Putamen (tissue), 1 donor: Measurements from ENCODE around the gene TARBP2.
"Not testable (repeated sequence)": the region's sequence is repeated elsewhere in the genome, so short reads cannot be mapped to it uniquely, and the experiment has no call there.

Source experiments
- DNase-seq: peaks from one replicate; pipeline ENCODE4 v3.0.0-alpha.2; 2016; ENCODE audit warnings: low spot score

TARBP2 gene

DNA sequence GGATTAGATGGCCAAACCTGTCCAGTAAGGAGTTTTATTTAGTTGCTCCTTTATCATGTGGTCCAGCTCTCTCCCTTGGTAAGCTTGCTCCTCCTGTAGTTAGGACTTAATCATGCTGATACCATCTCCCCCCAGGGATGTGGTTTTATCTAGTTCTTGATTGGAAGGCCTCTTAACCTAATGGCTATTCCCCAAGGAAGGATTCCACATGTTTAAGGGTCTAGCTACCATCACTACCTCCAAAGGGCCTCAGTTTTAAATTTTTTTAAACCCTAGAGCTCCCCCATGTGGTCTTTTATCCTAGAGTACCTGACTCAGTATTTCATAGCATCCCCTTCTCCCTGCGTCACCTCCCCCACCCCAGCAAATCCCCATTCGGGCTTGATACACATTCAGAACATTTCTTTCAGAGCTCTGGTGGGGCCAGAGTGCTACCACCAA is 24.3 kb upstream of the TARBP2 start:
- DNase-seq: no peak

- no peak for DNase-seq
These were observed 22.2 kb upstream of the TARBP2 start for GRCh38 chr12:53478865-53479264.

GRCh38 chr12:53479331-53479730 is 21.8 kb upstream of the TARBP2 start:
- DNase-seq: no peak

DNA sequence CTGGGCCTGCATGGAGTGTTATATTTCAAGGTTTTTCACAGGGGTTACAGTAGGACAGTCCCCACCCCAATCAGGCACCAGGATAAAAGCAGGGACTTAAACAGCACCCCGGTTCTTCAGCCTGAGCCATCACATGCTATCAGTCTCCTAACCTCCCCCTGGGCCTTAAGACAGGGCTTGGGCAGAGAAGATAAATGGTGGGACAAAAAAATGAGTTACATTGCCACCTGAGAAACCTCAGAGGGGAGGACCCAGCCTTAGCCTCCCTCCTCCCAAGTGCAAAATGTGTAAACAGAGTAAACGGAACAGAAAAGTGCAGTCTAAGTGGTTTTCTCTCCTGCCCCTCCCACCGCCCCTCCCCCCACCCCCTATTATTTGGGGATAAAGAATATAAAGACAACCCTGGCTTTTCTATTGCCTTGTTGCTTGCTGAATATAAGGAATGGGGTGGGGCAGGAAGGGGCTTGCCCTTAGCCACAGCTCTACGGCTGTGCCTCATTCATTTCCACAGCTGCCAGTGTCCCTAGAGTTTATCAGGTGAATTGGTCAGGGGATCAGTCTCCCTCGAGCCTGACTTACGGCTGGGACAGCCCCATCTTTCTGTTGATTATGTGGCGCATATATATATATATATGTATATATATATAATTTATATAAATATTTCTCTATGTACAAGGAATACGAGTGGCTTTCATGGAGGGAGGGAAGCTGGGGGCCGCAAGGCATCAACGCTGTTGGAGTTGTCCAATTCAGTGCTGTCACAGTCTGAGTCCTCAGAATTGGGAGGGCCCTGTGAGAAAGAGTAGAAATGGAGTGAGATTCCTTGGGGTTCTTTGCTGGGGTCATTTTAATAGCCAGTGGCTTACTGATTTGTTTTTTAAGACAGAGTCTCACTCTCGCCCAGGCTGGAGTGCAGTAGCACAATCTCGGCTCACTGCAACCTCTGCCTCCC is 20.3 kb upstream of the TARBP2 start:
- DNase-seq: no peak

DNA sequence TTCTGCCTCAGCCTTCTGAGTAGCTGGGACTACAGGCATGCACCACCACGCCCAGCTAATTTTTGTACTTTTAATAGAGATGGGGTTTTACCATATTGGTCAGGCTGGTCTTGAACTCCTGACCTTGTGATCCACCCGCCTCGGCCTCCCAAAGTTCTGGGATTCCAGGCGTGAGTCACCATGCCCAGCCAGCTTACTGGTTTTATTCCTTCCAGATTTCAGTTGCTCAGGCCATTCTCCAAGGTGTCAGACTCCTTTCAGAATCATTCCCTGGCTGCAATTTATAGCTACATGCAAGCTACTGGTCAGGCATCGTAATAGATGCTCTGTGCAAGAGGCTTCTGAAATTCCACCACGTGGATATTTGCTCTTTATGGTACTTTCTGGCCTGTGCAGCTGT is 19.6 kb upstream of the TARBP2 start:
- DNase-seq: not testable (repeated sequence)

- DNase-seq: no peak
These were observed 19.0 kb upstream of the TARBP2 start for GRCh38 chr12:53481939-53482586.

GRCh38 chr12:53482626-53483168 is 18.4 kb upstream of the TARBP2 start:
- DNase-seq: no peak

DNA sequence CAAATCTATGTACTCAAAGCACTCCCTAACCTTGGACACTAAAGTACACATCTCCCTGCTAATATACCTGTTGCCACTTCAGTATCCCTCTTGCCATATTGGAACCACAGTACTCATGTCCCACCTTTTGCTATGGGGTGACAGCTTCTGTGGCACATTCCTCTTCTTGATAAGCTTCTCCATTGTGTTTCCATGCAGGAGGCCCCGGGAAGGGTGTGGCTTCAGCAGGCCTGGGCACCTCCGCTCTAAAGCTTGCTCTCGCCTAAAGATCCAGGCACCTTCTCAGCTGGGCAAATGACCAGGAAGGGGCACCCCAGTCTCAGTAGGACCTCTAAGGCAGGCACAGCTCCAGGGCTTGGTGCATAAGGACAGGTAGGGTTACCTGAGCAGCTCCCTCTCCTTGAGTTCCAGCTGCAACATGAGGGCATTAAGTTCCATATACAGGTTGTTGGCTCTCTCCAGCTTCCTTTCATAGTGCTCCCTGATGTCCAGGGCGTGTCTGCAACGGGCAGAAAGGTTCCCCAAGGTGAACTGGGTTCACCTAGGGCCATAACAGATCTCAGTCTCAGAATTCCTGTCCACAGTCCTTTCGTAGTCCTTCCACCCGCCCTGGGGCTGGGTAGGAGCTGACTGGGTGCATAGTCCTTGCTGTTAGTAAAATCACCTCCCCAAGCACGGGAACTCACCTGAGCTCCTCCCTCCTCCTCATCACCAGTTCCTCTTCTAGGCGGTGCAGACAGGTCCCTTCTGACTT is 17.7 kb upstream of the TARBP2 start:
- no peak for DNase-seq

DNA sequence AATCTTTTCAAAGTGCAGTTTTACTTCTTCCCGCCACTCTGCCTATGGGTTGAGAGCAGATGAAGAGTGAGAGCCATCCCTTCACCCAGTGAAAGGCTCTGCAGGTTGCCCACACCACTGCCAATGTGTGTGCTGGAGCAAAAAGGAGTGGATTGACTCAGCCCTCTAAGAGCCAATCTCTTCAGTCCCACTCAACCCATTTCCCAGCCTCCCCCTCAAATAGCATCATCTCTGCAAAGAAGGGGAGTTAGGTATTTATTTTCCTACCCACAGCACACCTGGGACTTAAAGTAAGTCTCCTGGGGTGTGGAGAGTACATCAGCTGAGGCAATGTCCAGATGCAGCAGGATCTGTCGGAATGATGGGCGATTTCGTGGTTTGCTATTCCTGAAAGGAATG is 17.1 kb upstream of the TARBP2 start:
- no peak for DNase-seq

DNA sequence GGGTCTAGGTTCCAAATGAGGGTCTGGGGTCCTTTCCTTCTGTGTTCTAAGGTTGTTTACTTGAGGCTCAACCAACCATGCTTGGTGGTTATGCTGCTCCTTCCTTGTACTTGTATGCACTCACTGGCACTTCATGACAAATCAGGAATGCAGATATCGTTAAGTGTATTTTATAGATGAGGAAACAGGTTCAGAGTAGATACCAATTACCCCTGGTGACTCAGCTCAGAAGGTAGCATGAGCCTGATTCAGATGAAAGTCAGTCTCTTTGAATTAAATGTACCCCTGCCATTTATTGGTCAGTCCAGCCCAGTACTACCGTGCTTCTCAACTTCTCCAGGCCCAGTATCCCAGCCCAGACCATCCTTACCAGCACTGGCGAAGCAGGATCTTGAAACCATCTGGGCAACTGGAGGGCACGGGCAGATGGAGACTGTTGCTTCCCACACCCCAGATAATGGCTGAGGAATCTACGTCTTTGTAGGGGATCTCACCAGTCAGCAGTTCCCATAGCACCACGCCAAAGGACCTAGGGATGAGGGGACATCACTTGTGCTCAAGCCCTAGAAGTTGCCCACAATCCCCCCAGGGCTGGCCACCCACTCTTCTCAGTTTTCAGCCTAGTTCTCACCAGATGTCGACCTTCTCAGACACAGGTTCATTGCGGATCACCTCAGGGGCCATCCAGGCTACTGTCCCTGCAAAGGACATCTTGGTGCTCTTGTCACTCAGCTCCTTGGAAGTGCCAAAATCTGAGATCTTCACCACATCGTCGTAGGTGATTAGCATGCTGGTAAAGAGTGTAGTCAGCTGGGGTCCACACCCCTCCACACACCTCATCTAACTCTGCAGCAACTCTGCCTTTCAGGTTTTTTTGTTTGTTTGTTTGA is 16.2 kb upstream of the TARBP2 start:
- DNase-seq: no peak

GRCh38 chr12:53485955-53486735 is 14.9 kb upstream of the TARBP2 start:
- no peak for DNase-seq

- DNase-seq: no peak
These were observed 14.2 kb upstream of the TARBP2 start for GRCh38 chr12:53486736-53487487.

DNA sequence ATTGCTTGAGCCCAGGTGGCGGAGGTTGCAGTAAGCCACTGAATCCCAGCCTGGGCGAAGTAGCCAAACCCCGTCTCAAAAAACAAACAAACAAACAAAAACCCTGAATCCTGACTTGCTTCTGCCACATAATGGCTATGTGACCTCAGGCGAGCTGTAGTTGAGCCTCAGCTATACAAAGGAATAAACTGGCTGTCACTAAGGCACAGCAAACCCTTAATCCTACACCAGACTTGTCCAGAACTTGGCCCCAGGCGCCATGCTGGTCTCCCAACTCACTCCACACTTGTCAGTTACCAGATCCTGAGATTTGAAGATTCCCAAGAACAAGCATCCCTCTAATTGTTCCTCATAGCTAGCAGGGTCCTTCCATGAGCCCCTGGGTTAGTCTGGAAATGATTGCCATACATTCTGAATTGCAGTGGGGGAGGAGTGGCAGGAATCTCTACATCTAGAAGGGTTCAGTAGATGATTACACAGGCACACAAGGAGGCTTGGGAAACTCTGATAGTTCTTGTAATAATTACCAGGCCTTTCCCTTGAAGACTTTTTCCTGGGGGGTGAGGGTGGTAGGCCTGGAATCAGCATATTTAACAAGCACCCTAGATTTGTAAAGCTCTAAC is 11.7 kb upstream of the TARBP2 start:
- no peak for DNase-seq

DNA sequence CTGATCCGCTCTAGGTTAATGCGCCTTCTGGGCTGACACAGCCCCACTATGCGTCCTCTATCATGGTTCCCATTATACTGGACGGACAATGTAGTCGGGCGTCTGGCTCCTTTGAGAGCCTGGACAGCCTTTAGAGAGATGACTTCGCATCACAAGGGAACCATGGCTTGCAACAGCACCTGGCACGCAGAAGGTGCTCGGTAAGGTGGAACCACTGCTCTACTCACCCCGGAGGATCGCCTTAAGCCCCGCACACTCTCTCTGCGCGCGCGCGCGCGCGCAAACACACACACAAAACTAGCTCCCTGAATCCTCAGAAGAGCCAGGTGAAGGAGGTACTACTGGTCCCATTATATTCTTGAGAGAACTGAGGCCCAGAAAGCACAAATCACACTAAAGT is 8.9 kb upstream of the TARBP2 start:
- no peak for DNase-seq

DNA sequence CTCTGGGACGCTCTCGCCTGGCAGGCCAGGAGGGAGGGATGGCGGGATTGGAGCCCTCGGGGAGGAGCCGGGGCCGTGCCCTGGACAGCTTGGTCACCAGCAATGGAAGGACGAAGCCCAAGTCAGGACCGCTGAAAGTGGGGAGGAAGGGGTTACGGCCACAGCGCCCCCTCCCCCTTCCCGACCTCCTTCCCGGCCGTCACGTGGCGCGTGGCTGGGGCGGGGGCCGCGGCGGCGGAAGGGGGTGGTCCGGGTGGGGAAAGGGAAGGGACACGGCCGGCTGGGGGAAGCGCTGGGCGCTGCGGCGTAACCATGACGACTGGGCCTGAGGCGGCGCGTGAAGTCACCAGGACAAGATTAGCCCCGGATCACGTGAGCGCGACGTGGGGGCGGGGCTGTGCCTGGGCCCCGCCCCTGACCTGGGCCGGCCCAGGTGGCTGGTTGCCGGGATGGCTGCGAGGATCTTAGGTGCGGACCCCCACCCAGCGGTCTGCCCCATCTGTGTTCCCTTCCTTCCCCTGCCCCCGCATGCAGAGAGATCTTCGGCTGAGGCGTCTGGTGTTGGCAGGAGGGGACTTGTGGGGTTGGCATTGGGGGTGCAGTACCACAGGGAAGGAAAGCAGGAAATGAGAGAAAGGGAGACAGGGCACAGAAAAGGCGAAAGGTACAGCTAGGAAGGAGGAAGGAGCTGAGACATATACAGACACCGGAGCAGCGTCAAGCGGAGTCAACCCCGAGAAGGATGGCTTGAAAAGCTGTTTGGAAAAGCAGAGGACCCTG is 8.1 kb upstream of the TARBP2 start:
- DNase-seq: peak; percentile 91

GRCh38 chr12:53493610-53494391 is 7.3 kb upstream of the TARBP2 start:
- DNase-seq: no peak

DNA sequence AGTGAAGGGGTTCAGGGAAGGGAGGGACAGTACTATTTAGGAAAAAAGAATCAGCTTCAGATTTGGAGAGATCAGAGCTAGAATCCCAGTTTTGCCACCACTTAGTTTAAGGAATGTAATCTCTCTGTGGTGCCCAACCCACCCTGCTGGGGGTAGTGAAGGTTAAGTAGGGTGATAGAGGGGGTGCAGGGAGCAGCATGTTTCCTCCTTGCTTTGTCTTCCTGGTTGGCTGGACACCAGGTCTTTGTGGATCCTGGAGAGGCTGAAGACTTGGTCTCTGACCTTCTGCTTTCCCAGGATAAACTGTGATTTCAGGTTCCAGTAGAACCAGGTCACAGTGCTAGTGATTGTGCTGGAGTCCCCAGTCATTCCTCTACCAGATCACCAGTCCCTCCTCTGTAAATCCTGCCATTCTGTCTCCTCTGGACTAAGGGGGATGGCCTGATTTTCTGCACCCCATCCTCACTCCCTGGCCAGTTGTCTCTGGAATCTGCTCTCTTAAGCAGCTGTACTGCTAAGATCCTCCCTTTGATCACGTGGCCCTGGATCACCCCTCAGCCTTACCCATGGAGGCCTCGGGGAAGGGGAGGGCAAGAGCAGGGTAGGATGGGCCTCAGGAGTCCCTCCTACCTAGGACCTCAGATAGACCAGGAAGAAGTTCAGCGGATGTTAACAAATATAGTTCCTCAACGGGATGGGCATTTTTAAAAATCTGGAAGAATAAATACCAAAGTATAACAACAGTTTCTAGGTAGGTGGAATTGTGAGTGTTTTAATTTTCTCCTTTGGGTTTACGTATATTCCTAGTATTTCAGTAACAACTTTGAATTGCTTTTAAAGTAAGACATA is 5.0 kb upstream of the TARBP2 start:
- DNase-seq: no peak
